Stimulated activated CD4-positive, alpha-beta T cell treated with anti-CD3 and anti-CD28 coated beads, TNF-alpha, amount 100 ng/mL, for 4 hours (primary cell): ENCODE data around the gene CGA.
A peak's percentile ranks its signal among the peaks of the same experiment; 100 is the strongest.

Source experiments
- DNase-seq, 3 experiments: peaks; one replicate each; pipeline ENCODE4 v3.0.0-alpha.2; 2020; ENCODE audit warnings: low read depth in 3 of 3

Gene CGA

DNA sequence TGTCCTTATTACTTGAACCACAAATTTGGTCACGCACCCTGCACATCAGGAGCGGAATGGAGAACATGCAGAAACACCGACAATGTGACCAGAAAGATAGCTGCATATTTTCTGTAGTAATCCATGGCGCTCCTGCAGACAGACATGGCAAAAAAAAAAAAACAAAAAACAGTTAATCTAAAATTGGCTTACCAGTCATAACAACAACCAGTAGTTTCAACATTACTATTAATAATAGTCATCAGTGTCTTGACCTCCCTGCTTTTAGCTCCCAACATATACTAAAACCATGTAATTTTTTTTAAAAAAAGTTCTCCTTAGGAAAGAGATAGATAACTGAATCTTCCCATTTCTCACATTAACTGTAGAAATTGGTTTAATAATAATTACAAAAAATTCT, 6.8 kb downstream of the CGA start:
- no peak for DNase-seq

DNA sequence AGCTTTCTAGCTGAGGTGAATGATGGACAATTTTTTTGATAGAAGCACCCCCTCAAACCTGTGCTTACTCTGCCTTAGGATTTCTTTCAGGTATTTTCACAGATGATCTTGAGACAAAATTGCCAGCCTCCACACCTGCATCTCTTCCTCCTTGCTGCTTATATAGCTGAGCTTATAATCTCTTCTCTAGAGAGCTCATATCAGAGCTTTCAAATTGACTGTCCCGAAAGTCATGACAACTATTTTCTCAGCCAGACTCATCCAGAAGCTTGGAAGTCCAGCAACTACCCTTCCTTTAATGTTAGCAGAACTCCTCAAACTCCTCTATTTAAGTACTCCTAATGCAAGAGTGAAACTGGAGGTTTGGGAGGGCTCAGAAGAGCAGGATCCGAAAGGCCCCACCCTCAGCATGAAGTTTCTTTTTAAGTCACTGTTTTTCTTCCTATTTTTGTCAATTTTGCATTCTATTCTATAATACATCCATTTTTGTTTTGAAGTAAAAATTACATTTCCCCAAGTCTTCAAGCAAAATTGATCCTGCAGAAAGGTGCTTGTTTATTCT, 12.7 kb downstream of the CGA start:
- DNase-seq: no peak

DNA sequence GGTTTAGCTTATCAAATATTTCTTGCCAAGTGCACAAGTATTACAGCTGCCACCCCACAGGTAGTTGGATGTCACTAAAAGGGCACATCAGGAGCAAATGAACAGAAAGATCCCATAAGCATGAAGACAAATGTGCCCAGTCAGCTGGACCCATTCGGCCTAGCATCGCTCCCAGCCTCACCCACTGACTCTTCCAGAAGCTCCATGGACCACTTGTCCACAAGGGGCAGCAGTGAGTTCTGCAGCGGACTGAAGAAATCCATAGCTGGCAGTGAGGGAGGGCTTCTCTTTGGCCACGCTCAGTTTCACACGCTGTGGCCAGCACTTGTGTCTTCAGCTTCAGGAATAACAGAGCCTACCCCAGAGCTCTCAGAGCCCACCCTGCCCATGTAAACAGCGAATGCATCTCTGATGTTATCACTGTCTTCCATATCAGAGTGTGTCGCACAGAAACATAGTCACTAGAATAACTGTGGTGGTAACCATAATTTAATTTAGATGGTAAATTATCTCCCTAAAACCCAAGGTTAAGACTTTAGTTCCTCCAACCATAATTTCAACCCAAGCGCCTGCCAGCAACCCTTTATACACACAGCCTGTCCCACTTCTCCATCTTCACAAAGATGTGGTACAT, 15.8 kb downstream of the CGA start:
- peak; percentile 3 to 26 (median 6) for DNase-seq

DNA sequence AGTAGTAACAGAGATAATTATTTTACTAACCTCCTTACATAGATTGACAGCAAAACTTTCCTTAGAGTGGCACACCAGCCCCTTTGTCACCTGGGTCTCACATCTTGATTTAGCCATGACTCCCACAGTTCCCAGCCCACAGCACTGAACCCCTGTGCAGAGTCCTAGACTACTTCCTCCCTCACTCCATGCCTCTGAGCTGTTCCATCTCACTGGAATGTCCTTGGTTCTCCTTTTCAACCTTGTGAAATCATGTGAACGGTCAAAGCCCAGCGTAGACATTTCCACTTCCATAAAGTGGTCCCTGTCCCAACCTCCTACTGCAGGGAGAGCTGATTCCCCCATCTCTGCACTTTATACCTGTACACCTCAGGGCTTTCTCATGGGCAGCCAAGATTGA, 19.7 kb downstream of the CGA start:
- no peak for DNase-seq

DNA sequence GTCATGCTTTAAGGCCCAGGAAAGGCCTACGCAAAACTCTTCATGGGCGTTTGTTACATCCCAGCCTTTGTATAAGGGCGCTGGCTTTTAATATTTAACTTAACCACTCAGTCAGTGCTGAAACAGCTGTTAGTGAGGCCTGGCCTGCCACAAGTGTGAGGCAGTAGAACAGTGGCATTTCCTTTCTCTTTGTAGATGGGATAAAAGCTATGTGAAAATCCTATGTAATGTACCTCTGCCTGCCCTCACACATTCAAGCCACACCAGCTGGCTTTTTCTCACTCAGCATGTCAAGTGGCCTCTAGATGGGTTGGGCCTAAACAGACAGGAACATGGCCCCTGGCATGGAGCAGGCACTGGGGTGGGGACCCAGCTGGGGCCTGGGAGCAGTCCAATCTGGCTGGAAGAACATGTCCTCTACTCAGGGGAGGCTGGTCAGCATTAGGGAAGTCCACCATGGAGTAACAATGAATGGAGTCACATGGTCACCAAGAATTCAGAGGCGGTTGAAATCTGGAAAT, 20.7 kb downstream of the CGA start:
- no peak for DNase-seq

DNA sequence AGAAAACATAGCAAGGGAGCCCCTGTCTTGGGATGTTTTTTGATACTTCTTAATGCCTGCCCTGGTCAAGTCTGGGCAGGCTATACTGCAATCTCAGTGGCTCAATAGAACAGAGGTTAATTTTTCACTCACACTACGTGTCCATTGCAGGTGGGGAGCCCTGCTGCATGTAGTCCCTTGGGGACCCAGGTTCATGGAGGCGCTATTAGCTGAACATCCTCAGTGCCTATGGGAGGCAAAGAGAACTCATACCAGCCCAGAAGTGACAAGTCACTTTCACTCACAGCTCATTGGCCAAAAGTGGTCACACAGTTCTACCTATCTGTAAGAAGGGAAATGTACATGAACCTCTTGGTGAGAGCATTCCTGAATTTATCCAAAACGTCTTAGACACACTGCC, 23.2 kb downstream of the CGA start:
- DNase-seq: no peak

DNA sequence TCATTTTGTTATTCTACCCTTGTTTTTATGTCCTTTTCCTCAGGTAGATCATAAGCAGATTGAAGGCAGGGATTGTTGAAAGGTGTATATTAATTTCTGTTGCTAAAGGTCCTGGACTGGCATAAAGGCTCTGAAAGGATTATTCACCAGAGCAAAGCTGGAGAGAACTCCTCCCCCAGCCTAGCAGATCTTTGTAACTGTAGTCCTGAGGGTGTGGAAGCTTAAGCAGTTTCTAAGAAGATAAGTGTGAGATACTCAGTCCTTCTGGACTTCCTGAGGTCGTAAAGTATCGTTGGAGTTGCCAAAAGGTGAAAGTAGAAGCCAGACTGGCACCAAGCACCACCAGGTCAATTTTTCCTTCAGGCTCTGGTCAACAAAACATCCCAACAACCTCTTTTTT, 24.2 kb downstream of the CGA start:
- no peak for DNase-seq

DNA sequence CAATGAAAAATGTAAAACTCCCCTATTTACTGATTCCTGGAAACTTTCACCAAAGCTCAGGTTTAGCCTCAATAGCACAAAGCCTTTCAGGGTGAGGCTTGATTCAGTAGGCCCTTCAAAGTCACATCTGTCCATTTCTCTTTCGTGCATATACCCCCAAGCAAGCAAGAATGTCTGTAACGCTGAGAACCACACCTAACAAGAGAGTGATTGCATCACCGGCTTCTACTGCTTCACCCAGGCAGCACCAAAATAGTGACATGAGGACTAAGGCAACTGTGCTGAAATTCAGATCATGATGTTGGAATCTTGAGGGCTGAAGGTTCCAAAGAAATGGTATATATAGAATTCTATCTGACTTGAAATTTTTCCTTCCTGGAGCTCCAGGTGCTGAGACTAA, 26.1 kb downstream of the CGA start:
- DNase-seq: no peak

DNA sequence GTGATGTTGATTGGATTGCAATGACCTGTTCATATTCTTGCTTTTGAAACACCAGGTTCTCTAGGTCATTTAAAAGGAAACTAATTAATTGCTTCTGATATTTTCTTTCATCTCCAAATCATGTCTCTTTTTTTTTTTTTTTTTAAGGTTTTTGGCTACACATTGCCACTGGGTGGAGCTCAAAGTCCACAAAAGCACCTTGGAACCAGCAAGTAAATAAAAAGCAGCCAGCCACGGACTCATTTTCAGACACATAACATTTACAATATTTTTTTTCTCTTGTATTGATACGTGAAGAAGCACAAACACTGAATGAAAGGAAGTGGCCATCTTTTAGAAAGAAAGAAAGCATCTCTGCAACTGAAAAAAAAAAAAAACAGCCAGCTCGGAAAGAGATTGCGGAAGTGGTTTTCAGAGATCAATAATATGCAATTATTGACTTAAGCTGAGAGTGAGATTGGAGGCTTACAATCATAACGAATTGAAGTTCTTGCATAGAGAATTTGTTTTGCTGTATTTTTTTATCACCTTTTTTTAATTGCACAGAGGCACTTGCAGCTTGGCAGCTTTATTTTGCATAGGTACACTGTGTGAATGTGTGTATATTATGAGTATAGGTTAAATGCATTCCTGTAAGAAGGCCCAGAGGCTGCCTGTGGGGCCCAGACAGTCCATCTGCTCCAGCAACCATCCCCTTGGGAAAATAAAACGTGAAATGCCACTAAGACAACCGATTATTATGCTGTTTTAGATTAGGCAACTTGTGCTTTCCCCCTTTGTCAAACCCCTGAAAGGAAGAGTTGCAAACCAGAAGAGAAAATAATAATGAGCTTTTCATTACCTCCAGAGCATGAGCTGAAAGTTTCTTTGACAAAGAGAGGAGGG, 28.2 kb downstream of the CGA start:
- DNase-seq: no peak

DNA sequence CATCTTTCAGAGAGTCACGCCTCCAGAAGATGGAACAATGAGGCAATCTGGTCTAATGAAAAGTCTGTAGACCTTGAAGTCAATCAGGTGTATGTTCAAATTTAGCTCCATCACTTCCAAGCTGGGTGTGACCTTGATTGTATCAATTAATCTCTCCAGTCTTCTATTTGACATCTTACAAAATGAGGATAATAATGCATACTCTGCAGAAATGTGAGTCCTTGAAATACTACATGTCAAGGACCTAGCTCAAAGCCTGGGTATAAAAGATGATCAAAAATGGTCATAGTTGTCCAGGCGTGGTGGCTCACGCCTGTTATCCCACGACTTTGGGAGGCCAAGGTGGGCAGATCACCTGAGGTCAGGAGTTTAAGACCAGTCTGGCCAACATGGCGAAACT, 29.8 kb downstream of the CGA start:
- no peak for DNase-seq

DNA sequence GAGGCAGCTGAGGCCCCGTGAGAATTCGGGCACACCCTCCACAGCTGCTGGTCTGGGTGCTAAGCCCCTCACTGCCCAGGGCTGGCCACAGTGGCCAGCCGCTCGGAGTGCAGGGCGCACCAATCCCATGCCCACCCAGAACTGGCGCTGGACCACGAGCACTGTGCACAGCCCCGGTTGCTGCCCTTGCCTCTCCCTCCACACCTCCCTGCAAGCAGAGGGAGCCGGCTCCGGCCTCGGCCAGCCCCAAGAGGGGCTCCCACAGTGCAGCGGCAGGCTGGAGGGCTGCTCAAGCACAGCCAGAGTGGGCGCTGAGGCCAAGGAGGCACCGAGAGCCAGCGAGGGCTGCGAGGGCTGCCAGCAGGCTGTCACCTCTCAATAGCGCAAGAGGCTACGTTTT, 35.0 kb downstream of the CGA start:
- no peak for DNase-seq

DNA sequence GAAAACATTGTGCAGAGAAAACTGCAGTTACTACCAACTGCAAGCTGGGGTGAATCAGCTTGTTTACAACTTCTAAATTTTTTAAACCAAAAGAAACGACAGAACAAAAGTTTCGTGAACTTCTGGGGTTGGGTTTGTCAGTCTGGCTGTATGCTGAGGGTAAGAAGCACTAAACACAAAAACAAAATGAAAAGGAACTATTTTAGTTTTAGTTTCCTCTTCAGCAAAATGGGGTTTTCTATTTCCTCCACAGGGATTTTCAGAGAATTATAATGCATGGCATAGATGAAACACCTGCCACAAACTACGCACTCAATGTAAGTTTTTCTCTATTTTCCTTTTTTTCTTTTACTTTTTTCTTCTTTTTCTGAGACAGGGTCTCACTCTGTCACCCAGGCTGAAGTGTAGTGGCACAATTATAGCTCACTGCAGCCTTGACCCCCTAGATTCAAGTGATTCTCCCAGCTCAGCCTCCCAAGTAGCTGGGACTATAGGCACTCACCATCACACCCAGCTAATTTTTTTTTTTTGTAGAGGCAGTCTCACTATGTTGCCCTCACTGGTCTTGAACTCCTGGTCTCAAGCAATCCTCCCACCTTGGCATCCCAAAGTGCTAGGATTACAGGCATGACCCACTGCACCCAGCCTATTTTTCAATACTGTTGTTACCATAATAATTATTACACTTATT, 40.6 kb downstream of the CGA start:
- DNase-seq: no peak

DNA sequence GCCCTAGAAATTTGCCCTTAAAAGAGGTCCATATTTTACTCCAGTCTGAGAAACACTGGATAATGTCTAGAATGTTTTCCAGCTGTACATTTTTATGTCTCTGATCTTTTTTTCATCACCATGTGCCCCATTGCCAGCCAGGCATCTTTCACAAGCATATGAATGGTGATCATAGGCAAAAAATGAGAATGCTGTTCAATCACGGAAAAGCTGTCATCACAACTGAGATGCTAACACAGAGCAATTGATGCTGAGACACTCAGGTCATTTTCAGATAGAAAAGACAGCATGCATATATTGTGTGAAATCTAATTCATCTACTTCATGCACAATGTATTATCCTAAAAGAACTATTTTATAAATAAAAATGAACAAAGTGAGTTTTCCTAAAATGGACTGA, 41.6 kb downstream of the CGA start:
- no peak for DNase-seq

DNA sequence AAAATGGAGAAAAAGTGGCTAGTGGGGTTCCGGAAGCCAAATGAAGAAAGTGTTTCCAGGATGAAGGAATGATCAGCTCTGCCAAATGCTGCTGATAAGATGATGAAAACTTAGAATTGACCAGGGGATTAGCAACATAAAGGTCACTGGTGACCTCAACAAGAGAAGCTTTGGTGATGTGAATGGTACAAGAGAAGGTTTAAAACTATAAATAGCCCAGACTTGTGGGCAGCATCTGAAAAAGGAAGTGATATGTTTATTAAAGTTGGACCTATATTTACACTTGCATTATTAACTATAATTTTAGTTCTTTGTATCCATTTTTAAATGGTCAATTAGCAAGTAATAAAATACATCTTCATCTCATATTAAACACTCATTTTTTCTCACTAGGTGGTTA, 45.1 kb downstream of the CGA start:
- DNase-seq: no peak

DNA sequence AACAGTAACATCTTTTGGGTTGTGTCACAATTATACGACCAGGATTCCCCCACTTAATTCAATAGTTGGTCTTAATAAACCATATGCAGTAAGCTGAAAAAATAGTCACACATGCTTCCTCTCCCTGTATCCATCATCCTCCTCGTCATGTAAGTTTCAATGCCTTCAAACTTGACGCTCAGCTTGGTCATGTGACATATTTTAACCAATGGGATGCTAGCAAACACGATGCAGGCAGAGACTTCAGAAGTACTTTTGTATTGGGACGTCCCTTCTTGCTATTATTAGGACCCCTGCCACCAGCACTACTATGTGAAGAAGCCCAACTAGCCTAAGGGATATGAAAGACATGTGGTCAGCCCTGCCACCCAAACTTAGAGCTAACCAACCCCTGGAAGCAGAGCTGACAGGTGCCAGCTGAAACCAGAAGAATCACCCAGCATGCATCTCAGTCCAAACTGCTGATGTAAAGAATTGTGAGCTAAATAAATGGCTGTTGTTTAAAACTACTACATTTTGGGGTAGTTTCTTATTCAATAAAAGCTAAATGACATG, 49.3 kb downstream of the CGA start:
- DNase-seq: no peak

DNA sequence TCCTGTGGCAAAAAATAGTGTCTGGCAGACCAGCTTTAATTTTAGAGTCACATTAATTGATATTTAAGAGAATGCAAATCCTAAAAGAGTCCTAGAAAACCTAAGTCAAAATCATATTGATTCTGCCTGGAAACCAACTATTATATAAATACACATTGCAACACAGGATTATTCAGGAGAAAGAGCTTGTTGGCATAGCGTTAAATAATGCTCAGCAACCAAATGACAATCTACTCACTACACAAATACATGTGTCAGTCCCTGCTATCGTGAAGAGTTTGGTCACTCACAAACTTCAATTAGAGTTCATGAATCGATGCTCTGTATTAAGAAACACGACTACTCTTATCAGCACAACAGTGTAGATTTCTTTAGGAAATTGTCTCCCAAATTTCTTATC, 54.2 kb downstream of the CGA start:
- DNase-seq: no peak
